T-helper 9 cell (primary cell): ENCODE data around the gene RAD54L2.
"Not testable (repeated sequence)": the region's sequence is repeated elsewhere in the genome, so short reads cannot be mapped to it uniquely, and the experiment has no call there.

Experiments
- DNase-seq: peaks from one replicate; pipeline ENCODE4 v3.0.0-alpha.2; 2020

The RAD54L2 gene

GRCh38 chr3:51544011-51544775 lies 5.7 kb downstream of the RAD54L2 start:
- DNase-seq, result no peak

GRCh38 chr3:51547274-51547673 lies 8.8 kb downstream of the RAD54L2 start:
- no peak for DNase-seq

GRCh38 chr3:51549311-51549710 lies 10.8 kb downstream of the RAD54L2 start:
- DNase-seq, result no peak

GRCh38 chr3:51550080-51550819 lies 11.7 kb downstream of the RAD54L2 start:
- no peak for DNase-seq

GRCh38 chr3:51557993-51558392 lies 19.5 kb downstream of the RAD54L2 start:
- no peak for DNase-seq

GRCh38 chr3:51559411-51559888 lies 20.9 kb downstream of the RAD54L2 start:
- no peak for DNase-seq

GRCh38 chr3:51559961-51560360 lies 21.4 kb downstream of the RAD54L2 start:
- no peak for DNase-seq

GRCh38 chr3:51562403-51562802 lies 23.9 kb downstream of the RAD54L2 start:
- DNase-seq, result not testable (repeated sequence)

- no peak for DNase-seq
These were observed 29.5 kb downstream of the RAD54L2 start for GRCh38 chr3:51568036-51568435.

- no peak for DNase-seq
These were observed 30.5 kb downstream of the RAD54L2 start for GRCh38 chr3:51568996-51569395.

- no peak for DNase-seq
These were observed 39.7 kb downstream of the RAD54L2 start for GRCh38 chr3:51578238-51578637.

GRCh38 chr3:51580418-51580817 lies 41.9 kb downstream of the RAD54L2 start:
- DNase-seq, result no peak

- DNase-seq, result no peak
These were observed 43.0 kb downstream of the RAD54L2 start for GRCh38 chr3:51581524-51581923.

GRCh38 chr3:51585197-51585596 lies 46.7 kb downstream of the RAD54L2 start:
- no peak for DNase-seq

- no peak for DNase-seq
These were observed 47.4 kb downstream of the RAD54L2 start for GRCh38 chr3:51585871-51586270.
